Lung (tissue), 16 donors: ENCODE data around the gene OR7A10. TPM values are rescaled to one million over a fixed set of nuclear protein-coding genes. Genes with fewer than 3 reads are reported as not detected.

Experiments used
- ATAC-seq: fragments of 200-7000 bp; cut with Tn5 transposase; one replicate; pipeline ENCODE4 v1.9.1; 2020; ENCODE audit warnings: moderate number of reproducible peaks; ENCODE audit not compliant: insufficient read depth, low FRiP score
- DNase-seq, 3 donors: peaks; one replicate each; pipeline ENCODE4 v3.0.0-alpha.2; 2013 to 2017
- H3K27ac ChIP-seq, 2 donors: one replicate each; pipeline ENCODE4 v1.5.1; 2013; ENCODE audit warnings: mild to moderate bottlenecking in 2 of 2, moderate library complexity in 2 of 2, control low read depth in 1 of 2, inconsistent platforms in 1 of 2, low read depth in 1 of 2, low read length in 1 of 2
- H3K27me3 ChIP-seq, 3 donors: one replicate each; pipeline ENCODE4 v1.5.1; 2013; ENCODE audit warnings: low read length in 2 of 3; ENCODE audit not compliant: control insufficient read depth in 3 of 3, insufficient read depth in 3 of 3
- H3K36me3 ChIP-seq, 4 donors: one replicate each; pipeline ENCODE4 v1.5.1; 2013; ENCODE audit warnings: low read length in 4 of 4, mild to moderate bottlenecking in 1 of 4, moderate library complexity in 1 of 4; ENCODE audit not compliant: control insufficient read depth in 4 of 4, insufficient read depth in 4 of 4
- H3K4me1 ChIP-seq, 5 donors: one replicate each; pipeline ENCODE4 v1.5.1; 2013; ENCODE audit warnings: low read length in 5 of 5, mild to moderate bottlenecking in 2 of 5, moderate library complexity in 1 of 5; ENCODE audit not compliant: control insufficient read depth in 5 of 5, insufficient read depth in 5 of 5
- H3K4me3 ChIP-seq: one replicate; pipeline ENCODE4 v1.5.1; 2013; ENCODE audit warnings: mild to moderate bottlenecking, control low read depth, moderate library complexity
- H3K9ac ChIP-seq, 2 donors: one replicate each; pipeline ENCODE4 v1.5.1; 2013; ENCODE audit warnings: low read length in 2 of 2, control low read depth in 1 of 2; ENCODE audit not compliant: insufficient read depth in 1 of 2
- H3K9me3 ChIP-seq, 4 donors: one replicate each; pipeline ENCODE4 v1.5.1; 2013; ENCODE audit warnings: low read length in 3 of 4, mild to moderate bottlenecking in 1 of 4, moderate library complexity in 1 of 4; ENCODE audit not compliant: control insufficient read depth in 4 of 4, insufficient read depth in 3 of 4
- WGBS, 2 donors: extraction: QIAGEN DNeasy Blood & Tissue Kit; methylation state at CpG; one replicate each; pipeline ENCODE4 v1.1.7; 2013; 5-methylcytosine and 5-hydroxymethylcytosine counted together
- long read RNA-seq, 5 donors: transcript quantifications; one replicate each; lab custom pipeline, GENCODE V29; 2026
- polyA plus RNA-seq, 2 donors: library from polyadenylated mRNA; stranded (reverse); fragments of 200-250 nt; gene quantifications; one replicate each; pipeline ENCODE4 v1.2.1, GENCODE V29; 2013
- total RNA-seq, 2 donors: library from RNA; depleted of rRNA in 1 of 2; stranded (reverse); fragments of >200 nt in 1 of 2; gene quantifications; one replicate each; pipeline ENCODE4 v1.2.1, GENCODE V29; 2014 to 2021
- TF ChIP-seq, protein P1 (sequence below): IDR thresholded peaks from 2 replicates; pipeline ENCODE4 v1.5.1; 2012; ENCODE audit warnings: mild to moderate bottlenecking; ENCODE audit errors: control extremely low read depth, extremely low read depth
- donor health status: control.
- donor health status: control.
- donor health status: Bipolar disorder and iron deficiency.
- donor health status: healthy.
- donor health status: DM: yes; HTN: yes; CAD: no.

OR7A10 gene
- total RNA-seq: not detected
- polyA plus RNA-seq: not detected
- long read RNA-seq, donor 1: 0 reads
- long read RNA-seq, donor 2: 0 reads
- long read RNA-seq, donor 3: 0 reads
- long read RNA-seq, donor 4: 0 reads
- long read RNA-seq, donor 5: 0 reads

GRCh38 chr19:14848822-14849221 lies at the start of gene OR7A10:
Gene OR7A10 (minus strand): TSS chr19:14848922. CDS start chr19:14841877, 7,045 bp downstream.
- ATAC-seq (no peak), DNase-seq (no peak)
- no peak within 1 kb of the TSS for H3K4me3 ChIP-seq
- H3K36me3 ChIP-seq: no peaks in the 10 kb centered on the region
- TF ChIP-seq, protein P1, sequence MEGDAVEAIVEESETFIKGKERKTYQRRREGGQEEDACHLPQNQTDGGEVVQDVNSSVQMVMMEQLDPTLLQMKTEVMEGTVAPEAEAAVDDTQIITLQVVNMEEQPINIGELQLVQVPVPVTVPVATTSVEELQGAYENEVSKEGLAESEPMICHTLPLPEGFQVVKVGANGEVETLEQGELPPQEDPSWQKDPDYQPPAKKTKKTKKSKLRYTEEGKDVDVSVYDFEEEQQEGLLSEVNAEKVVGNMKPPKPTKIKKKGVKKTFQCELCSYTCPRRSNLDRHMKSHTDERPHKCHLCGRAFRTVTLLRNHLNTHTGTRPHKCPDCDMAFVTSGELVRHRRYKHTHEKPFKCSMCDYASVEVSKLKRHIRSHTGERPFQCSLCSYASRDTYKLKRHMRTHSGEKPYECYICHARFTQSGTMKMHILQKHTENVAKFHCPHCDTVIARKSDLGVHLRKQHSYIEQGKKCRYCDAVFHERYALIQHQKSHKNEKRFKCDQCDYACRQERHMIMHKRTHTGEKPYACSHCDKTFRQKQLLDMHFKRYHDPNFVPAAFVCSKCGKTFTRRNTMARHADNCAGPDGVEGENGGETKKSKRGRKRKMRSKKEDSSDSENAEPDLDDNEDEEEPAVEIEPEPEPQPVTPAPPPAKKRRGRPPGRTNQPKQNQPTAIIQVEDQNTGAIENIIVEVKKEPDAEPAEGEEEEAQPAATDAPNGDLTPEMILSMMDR: no peak
- no peak within 1 kb of the TSS for H3K27ac ChIP-seq
- WGBS, 2 donors: 84 to 93% methylated on average over 5 of the region's 5 CpGs
- H3K4me1 ChIP-seq: no peaks in the 10 kb centered on the region
- no peaks in the 10 kb centered on the region for H3K9me3 ChIP-seq
- no peak within 1 kb of the TSS for H3K9ac ChIP-seq
- no peaks in the 10 kb centered on the region for H3K27me3 ChIP-seq

DNA sequence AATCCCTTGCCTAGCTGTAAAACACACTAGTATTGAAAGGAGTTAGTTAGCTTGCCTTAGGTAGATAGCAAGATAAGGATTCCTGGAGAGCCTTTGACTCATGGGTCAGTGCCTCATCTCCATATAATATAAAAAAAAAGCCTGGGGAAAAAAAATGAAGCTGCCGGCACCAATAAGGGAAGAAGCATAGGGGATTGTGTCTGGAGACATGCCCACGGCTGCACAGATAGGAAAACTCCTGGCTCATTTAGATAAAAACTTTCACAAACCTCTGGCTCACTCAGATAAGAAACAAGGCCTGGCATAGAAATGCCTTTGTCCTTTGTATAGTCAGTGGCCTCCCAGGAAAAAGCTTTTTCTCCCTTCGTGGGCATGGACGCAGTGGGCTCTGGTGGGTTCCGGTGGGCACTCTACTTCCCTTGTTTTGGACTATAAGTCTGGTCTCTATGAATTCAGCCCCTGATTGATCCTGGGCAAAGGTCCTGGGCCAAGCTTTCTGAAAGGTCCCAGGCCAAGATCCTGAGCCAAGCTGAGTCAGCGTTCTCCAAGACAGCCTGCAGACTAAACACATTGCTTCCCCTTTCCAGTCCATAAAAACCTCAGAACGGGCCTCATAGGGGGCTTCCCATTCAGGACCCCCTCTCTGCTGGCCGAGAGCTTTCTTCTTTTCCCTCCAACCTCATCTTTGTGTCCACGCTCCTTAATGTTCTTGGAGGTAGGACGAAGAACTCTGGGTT lies 42.1 kb upstream of the OR7A10 start:
- TF ChIP-seq, protein P1: no peak
- Histone ChIP-seq H3K27ac (no peak overlapping the region), H3K9ac (no peak overlapping the region), H3K27me3 (no peaks in the 10 kb centered on the region), H3K9me3 (no peaks in the 10 kb centered on the region), H3K4me1 (peaks cover 0 to 4% (median 0%) of the 10 kb centered on the region in 5 donors), H3K4me3 (no peak overlapping the region), H3K36me3 (no peaks in the 10 kb centered on the region)
- WGBS, 2 donors: 27 to 43% methylated on average over 10 of the region's 10 CpGs
- DNase-seq (peak in 1 of 3 donors; percentile 2), ATAC-seq (no peak)

GRCh38 chr19:14889994-14890642 lies 41.4 kb upstream of the OR7A10 start:
- H3K4me1 ChIP-seq: peaks cover 0 to 4% (median 0%) of the 10 kb centered on the region in 5 donors
- TF ChIP-seq, protein P1: no peak
- no peaks in the 10 kb centered on the region for H3K27me3 ChIP-seq
- 69 to 83% methylated on average over 3 of the region's 3 CpGs for WGBS, 2 donors
- H3K36me3 ChIP-seq: no peaks in the 10 kb centered on the region
- ATAC-seq (no peak), DNase-seq (no peak)
- H3K9me3 ChIP-seq: no peaks in the 10 kb centered on the region
- H3K4me3 ChIP-seq: no peak overlapping the region
- no peak overlapping the region for H3K27ac ChIP-seq
- H3K9ac ChIP-seq: no peak overlapping the region
